Mucosa of descending colon (tissue), 3 donors: ENCODE data around the gene MOGAT1. TPM values are rescaled to one million over a fixed set of nuclear protein-coding genes. Genes with fewer than 3 reads are reported as not detected.

Experiments
- ATAC-seq: fragments of 200-7000 bp; cut with Tn5 transposase; one replicate; pipeline ENCODE4 v1.9.1; 2020; ENCODE audit warnings: mild to moderate bottlenecking, moderate library complexity
- DNase-seq, 3 donors: peaks; one replicate each; pipeline ENCODE4 v3.0.0-alpha.2; 2020
- H3K36me3 ChIP-seq: fragments of 200-600 bp; one replicate; pipeline ENCODE4 v1.8.0; 2021; ENCODE audit warnings: low read depth, mild to moderate bottlenecking
- H3K4me1 ChIP-seq: fragments of 200-600 bp; one replicate; pipeline ENCODE4 v1.8.0; 2021; ENCODE audit warnings: low read depth, mild to moderate bottlenecking
- H3K4me3 ChIP-seq: fragments of 200-600 bp; one replicate; pipeline ENCODE4 v1.8.0; 2021; ENCODE audit warnings: mild to moderate bottlenecking
- H3K9me3 ChIP-seq: fragments of 200-600 bp; one replicate; pipeline ENCODE4 v1.8.0; 2021; ENCODE audit warnings: mild to moderate bottlenecking
- intact Hi-C, 2 donors: fragments of 100-400 bp; cut with DNase I in 1 of 2; cut with micrococcal nuclease in 1 of 2; formaldehyde crosslinking; loops; one replicate each; pipeline versions ENCODE4 v1.11.0 to v1.11.1; 2022; cut with DNase I, micrococcal nuclease
- long read RNA-seq, 2 donors: library from polyadenylated mRNA; unstranded; transcript quantifications; one replicate each; pipeline ENCODE4 v2.0.0, GENCODE V29; 2019 to 2021
- total RNA-seq, 3 donors: library from RNA; stranded (reverse); fragmentation: NEBNext Ultra II Directional in 2 of 3; extraction: Animal tissue kit (Norgen Biotek cat#: 25700) in 2 of 3; gene quantifications; one replicate each; pipeline versions ENCODE4 v1.2.1 to v1.2.4, GENCODE V29; 2021 to 2023
- TF ChIP-seq, protein P1 (sequence below): fragments of 200-600 bp; IDR thresholded peaks from one replicate; pipeline ENCODE4 v1.8.0; 2022; ENCODE audit warnings: antibody characterized with exemption, mild to moderate bottlenecking
- donor health status: DM: no; HTN: no; CAD: no; lungs with moderate emphysema.
- donor health status: DM: no; HTN: no; CAD: no.
- donor health status: DM: no; HTN: yes; CAD: no.

Gene MOGAT1, protein sequence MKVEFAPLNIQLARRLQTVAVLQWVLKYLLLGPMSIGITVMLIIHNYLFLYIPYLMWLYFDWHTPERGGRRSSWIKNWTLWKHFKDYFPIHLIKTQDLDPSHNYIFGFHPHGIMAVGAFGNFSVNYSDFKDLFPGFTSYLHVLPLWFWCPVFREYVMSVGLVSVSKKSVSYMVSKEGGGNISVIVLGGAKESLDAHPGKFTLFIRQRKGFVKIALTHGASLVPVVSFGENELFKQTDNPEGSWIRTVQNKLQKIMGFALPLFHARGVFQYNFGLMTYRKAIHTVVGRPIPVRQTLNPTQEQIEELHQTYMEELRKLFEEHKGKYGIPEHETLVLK
- total RNA-seq = under 1 TPM in 1 of 3 donors, not detected in 2; 0.38 TPM
- long read RNA-seq, donor 1 = 0 reads
- long read RNA-seq, donor 2 = 0 reads

DNA sequence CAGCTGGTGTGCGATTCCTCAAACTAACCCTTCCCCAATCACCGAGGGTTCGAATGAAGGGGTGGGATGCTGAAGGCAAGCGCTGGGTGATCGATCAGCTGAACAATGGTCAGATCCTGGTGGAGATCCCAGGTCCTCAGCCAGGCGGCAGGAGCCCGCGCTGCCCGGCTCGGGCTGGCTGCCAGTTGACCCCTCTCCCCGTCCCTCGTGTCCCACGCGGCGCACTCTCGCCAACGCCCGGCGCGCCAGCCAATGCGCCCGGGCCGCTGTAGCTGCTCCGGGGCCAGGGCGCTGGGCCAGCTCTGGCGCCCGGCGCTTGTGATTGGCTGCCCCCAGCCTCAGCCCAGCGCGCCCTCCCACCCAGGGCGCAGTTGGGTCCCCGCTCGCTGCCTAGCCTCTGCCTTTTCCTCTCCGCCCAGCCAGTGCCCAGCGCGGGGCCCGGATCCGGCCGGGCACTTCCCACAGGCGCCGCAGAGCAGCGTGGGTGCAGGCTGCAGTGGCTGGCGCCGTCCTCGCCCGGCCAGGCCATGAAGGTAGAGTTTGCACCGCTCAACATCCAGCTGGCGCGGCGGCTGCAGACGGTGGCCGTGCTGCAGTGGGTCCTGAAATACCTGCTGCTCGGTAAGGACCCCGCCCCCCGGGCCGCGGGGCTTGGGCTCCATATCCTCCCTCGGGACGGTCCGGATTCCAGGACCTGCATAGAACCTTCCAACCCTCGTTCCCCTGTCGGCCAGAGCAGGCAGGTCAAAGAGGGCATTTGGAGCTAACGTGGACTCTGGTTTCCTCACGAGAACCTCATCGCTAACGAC, at the start of gene MOGAT1:
MOGAT1 (plus strand) TSS at position 400 of the 809 bp plus-strand sequence; CDS start at position 528, 128 bp downstream.
- TF ChIP-seq, protein P1, sequence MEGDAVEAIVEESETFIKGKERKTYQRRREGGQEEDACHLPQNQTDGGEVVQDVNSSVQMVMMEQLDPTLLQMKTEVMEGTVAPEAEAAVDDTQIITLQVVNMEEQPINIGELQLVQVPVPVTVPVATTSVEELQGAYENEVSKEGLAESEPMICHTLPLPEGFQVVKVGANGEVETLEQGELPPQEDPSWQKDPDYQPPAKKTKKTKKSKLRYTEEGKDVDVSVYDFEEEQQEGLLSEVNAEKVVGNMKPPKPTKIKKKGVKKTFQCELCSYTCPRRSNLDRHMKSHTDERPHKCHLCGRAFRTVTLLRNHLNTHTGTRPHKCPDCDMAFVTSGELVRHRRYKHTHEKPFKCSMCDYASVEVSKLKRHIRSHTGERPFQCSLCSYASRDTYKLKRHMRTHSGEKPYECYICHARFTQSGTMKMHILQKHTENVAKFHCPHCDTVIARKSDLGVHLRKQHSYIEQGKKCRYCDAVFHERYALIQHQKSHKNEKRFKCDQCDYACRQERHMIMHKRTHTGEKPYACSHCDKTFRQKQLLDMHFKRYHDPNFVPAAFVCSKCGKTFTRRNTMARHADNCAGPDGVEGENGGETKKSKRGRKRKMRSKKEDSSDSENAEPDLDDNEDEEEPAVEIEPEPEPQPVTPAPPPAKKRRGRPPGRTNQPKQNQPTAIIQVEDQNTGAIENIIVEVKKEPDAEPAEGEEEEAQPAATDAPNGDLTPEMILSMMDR = no peak
- Histone ChIP-seq H3K4me3 (no peak within 1 kb of the TSS), H3K9me3 (no peaks in the 10 kb centered on the region), H3K4me1 (peaks cover 2% of the 10 kb centered on the region), H3K36me3 (no peaks in the 10 kb centered on the region)
- ATAC-seq = peak; percentile 89
- peak; percentile 40 to 66 (median 60) for DNase-seq
- intact Hi-C loops = no loop called here

DNA sequence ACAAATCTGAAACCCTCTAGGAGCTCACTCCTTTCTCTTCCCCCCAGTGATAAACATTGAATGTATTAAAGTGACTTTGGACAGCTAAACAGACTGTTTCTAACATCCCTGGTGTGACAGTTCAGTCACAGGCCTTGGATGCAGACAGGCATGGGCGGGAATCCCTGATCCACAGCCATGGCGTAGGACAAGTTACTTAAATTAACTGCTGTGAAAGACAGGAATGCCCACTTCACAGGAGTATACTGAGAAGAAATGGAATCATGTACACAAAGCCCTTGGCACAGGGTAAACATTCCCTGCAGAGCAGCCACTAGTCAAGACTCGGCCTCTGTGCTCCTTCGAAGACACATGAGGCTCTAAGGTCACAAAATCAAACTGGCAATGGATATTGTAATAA, 49.6 kb upstream of the MOGAT1 start:
- ATAC-seq (no peak), DNase-seq (no peak)
- intact Hi-C loops = no loop called here
- Histone ChIP-seq H3K4me3 (no peak overlapping the region), H3K36me3 (peaks cover 4% of the 10 kb centered on the region), H3K4me1 (no peaks in the 10 kb centered on the region), H3K9me3 (no peaks in the 10 kb centered on the region)
- TF ChIP-seq, protein P1 = no peak

DNA sequence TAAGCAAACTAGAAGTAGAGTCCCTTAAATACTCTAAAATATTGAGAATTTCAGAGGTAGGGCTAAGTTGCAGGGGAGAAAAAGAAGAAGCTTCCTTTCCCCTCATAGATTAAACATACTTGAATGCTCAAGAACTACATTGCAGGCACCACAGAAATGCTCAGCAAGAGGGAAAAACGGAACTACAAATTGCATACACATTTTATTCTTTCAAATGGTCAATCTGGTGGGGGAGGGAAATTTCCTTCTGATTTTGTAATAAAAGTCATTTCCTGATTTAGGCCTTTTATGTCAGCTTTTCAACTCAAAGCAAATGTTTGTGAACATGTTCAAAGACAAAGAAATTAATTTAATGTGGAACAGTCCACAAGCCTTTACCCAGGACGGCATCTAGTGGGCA, 48.5 kb upstream of the MOGAT1 start:
- Histone ChIP-seq H3K9me3 (no peaks in the 10 kb centered on the region), H3K4me1 (no peaks in the 10 kb centered on the region), H3K4me3 (no peak overlapping the region), H3K36me3 (peaks cover 4% of the 10 kb centered on the region)
- ATAC-seq (no peak), DNase-seq (no peak)
- intact Hi-C loops = no loop called here
- TF ChIP-seq, protein P1 = no peak

DNA sequence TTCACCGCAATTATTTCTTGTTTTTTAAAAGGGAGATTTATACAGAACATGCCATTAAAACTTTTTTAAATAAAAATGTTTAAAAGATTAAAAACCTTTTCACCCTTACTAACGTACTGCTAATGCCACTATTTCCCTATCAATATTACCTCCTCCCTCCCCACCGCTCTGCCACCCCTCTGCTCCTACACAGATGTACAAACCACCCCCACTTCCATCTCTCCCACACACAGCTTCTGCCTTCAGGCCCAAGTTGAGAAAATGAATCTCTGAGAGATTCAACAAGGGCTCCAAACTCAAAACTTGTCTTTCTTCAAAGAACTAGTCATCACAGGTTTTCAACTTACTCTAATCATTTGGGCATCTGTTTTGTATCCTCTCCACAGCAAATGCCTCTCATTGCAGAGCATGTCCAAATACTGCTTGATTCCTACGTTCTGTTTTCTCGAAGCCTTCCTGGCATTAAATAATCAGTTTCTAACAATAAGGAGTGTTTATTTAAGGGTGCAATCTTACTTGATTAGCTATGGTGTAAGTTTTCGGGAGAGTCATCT, 47.6 kb upstream of the MOGAT1 start:
- Histone ChIP-seq H3K4me3 (no peak overlapping the region), H3K4me1 (no peaks in the 10 kb centered on the region), H3K36me3 (peaks cover 4% of the 10 kb centered on the region), H3K9me3 (no peaks in the 10 kb centered on the region)
- DNase-seq = no peak
- intact Hi-C loops = no loop called here
- ATAC-seq = no peak
- TF ChIP-seq, protein P1 = no peak

DNA sequence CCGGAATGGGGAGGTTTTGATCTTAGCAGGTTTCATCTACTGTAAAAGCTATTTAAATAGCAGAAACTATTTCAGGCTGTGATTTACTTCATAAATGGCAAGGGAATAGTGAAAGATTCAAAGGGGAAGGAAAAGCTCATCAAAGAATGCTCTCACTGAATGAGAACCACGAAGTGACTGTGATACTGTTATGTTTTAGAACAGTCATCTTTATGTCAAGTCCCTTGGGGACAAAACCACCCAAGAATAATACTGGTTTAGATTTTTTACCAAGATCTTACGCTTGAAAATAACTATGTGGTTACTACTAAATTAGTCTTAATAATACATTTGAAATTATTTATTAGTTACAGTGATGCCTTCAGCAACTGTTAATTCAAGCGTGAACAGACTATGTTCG, 43.7 kb upstream of the MOGAT1 start:
- no peaks in the 10 kb centered on the region for H3K9me3 ChIP-seq
- no peak for DNase-seq
- no peaks in the 10 kb centered on the region for H3K4me1 ChIP-seq
- ATAC-seq = no peak
- TF ChIP-seq, protein P1 = no peak
- H3K4me3 ChIP-seq = no peak overlapping the region
- peaks cover 7% of the 10 kb centered on the region for H3K36me3 ChIP-seq
- intact Hi-C loops = no loop called here
